GM13977 (cell line): Measurements from ENCODE around the gene HOXC5.

Experiments
- DNase-seq: peaks from one replicate; pipeline ENCODE4 v3.0.0; 2012; ENCODE audit warnings: low spot score
- in situ Hi-C: fragments of 300-500 bp; cut with MboI; formaldehyde crosslinking; loops from one replicate; pipeline ENCODE4 v1.12.0; 2022; ENCODE audit warnings: low sequenced_read_pairs, low pct_unique_long_range_greater_than_20kb, mixed read lengths, inconsistent platforms; ENCODE audit not compliant: unreplicated experiment
- TF ChIP-seq, protein P1 (sequence below): IDR thresholded peaks from 2 replicates; pipeline ENCODE4 v1.5.1; 2012; ENCODE audit warnings: mild to moderate bottlenecking, control low read depth; ENCODE audit not compliant: insufficient read depth; ENCODE audit errors: extremely low read depth, missing control alignments

The HOXC5 gene

DNA sequence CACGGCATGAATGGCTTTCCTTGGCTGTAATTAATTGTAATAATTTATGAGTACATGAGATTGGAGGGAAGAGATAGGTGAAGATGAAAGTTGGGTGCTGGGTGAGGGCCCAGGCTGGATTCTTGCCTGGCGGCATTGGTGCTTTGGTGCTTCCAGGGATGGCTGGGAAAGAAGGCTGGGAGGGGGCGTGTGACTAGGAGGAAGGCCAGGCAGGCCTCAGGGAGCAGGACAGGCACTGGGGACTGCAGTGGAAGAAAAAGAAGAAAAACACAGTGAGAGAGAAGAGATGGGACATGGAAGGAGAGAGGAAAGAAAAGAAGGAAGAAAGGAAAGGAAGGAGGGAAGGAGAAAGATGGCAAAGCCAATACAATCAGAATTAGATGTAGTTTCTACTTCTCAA is 29.2 kb upstream of the HOXC5 start:
- in situ Hi-C loops = loop anchor here (25.0 kb wide), 1 partner anchor 359 kb away; the partner anchor contains the start of gene GPR84
- TF ChIP-seq, protein P1, sequence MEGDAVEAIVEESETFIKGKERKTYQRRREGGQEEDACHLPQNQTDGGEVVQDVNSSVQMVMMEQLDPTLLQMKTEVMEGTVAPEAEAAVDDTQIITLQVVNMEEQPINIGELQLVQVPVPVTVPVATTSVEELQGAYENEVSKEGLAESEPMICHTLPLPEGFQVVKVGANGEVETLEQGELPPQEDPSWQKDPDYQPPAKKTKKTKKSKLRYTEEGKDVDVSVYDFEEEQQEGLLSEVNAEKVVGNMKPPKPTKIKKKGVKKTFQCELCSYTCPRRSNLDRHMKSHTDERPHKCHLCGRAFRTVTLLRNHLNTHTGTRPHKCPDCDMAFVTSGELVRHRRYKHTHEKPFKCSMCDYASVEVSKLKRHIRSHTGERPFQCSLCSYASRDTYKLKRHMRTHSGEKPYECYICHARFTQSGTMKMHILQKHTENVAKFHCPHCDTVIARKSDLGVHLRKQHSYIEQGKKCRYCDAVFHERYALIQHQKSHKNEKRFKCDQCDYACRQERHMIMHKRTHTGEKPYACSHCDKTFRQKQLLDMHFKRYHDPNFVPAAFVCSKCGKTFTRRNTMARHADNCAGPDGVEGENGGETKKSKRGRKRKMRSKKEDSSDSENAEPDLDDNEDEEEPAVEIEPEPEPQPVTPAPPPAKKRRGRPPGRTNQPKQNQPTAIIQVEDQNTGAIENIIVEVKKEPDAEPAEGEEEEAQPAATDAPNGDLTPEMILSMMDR = no peak
- no peak for DNase-seq

DNA sequence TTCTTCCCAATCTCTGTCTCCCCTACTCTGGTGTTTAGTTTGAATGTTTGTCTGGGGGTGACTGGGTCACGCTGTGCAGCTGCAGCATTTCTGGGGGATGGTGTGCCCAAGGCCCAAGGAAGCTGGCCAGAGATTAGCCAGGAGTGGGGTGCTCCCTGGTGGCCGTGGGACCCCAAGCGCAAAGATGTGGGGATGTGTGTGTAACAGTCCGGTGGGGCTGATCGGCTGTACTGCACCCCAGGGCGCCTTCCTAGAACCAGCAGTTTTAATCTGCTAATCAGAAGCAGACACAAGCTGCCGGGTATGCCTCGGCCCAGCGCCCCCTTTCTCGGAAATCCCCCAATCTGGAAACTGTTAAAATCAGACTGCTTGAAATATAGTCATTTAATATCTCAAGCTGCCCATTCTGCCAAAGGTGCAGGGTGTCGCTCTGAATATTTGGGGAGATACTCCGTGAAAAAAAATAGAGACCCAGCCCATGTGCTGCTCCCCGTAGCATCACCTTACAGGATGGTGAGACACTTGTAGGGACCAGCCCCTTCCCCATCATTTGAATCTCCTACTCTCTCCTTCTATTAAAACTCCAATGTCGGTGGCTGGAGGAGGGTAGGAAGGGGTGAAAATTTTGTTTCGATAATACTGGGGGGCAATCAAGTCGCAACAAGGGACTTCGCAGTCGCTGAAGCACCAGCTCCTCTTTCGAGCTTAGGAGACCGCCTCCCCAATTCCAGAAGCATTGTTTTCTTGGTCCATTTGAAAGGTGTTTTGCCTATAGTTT is 28.6 kb upstream of the HOXC5 start:
- TF ChIP-seq, protein P1 = peak; percentile 23
- DNase-seq = no peak
- in situ Hi-C loops = loop anchor here (25.0 kb wide), 1 partner anchor 358 kb away; the partner anchor contains the start of gene GPR84

DNA sequence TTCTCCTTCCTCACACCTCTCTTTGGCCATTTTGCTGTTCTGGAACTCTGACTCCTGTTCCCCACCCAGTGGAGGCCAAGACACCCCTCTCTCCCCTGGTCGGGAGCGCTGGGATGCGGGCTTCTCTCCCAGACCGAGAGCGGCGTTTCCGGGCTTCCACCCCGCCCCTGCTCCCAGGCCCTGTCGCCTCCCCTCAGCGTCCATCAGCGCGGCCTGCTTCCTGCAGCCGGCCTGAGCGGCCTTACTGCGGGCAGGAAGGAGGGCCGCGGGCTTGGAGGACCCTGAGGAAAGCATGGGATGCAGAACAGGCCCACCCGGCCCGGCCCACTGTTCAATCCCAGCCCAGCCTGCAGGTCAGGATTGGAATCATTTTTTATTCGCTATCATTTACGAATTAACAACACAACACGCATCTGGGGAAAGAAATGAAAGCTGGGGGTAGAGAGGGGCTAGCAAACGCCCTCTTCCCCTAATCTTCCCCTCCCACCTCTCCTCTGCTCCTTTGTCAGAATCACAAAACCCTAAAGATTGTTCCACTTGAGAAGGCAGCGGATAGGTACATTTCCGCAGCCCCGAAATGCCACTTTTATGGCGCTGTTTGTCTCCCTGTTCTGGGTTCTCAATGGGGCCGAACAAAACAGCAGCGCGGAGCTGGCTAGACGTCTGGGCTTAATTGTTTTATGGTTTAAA is 27.9 kb upstream of the HOXC5 start:
- in situ Hi-C loops = loop anchor here (25.0 kb wide), 1 partner anchor 357 kb away; the partner anchor contains the start of gene GPR84
- TF ChIP-seq, protein P1 = no peak
- DNase-seq = no peak

DNA sequence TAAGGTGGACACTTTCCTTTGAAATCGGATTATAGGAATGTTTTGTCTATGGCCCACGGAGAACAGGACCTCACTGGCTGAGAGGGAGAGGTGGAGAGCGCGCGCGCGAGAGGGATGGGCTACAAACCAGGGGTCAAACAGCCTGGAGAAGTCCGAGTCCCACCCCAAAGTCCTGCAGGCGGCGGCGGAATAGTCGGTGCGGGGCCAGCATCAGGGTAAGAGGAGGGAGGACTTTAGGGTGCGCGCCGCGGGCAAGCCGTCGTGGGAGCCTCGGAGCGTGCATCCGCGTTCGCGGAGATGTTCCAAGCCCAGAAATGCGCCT is 27.4 kb upstream of the HOXC5 start:
- DNase-seq = no peak
- TF ChIP-seq, protein P1 = no peak
- in situ Hi-C loops = loop anchor here (25.0 kb wide), 1 partner anchor 357 kb away; the partner anchor contains the start of gene GPR84

DNA sequence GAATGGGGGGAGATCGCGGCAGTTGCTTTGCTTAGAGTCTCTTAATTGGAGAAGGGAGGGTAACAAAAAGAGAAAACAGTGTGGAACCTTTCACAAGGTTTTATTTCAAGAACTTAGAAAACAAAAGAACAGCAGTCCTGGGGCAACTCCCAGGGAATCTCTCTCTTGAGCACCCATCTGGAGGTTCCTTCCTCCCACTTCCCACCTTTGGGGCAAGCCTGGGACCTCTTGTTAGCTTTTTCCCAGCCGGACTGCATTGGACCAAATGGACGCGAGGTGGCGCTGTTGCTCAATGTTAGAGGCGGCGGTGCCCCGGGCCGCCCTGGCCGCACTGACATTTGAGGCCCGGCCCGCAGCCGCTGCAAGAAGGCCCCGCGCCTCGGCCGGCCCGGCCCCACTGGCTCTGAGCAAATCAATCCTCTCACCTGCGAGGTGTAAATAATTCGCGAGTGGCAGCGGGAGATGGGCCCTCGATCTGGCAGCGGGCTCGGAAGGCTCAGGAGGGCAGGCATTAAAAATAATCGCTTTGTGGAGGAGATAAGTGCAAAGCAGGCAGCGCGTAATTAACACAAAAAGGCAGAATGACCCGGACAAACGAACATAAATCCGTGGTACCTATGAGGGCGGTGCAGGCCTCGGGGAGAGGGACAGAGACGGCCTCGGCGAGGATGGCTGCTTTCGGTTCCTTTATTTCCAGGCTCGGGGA is 26.8 kb upstream of the HOXC5 start:
- peak; percentile 89 for DNase-seq
- in situ Hi-C loops = loop anchor here (25.0 kb wide), 1 partner anchor 356 kb away; the partner anchor contains the start of gene GPR84
- TF ChIP-seq, protein P1 = peak; percentile 95

DNA sequence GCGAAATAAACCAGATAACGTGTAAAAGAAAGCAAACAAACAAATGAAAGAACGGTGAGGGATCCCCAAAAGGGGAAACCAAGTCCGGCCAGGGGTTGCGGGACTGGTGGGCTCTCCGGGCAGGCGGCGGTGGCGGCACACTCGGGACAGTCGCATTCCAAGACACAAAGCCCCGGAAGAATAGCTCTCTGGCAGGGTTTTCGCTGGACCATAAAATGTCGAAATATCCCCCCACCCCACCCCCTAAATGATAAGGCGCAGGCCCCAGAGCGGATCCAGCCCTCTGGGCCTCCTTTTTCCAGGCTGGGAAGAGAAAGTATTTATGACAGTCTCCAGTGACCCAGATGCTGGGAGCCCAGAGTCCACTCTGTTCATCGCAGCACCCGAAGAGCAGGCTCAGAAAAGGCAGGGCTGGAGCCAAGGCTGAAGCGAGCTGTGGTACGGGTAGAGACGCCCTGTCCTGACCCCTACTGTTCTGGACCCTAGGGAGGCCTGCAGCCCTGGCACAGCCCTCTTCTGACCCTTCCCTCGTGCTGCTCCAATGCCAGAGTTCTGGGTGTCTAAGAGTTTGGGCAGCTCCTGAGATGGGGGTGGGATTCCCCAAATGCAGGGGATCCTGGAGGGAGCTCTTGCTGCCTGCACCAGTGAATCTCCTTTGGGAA is 26.2 kb upstream of the HOXC5 start:
- no peak for DNase-seq

More for the DNA sequence above, 26.2 kb upstream of the HOXC5 start:
- in situ Hi-C loops = loop anchor here (25.0 kb wide), 1 partner anchor 356 kb away; the partner anchor contains the start of gene GPR84
- TF ChIP-seq, protein P1 = no peak
